Hepatocyte (in vitro differentiated cells): Measurements from ENCODE around the gene ACACA. TPM values are rescaled to one million over a fixed set of nuclear protein-coding genes. Genes with fewer than 3 reads are reported as not detected.

ENCODE experiments used
- DNase-seq: peaks from one replicate; pipeline ENCODE4 v3.0.0-alpha.2; 2016; ENCODE audit warnings: low spot score
- H2AFZ ChIP-seq: fragments of 200-600 bp; sonication (generic); 2 replicates; pipeline ENCODE4 v1.6.0; 2016; ENCODE audit warnings: antibody characterized with exemption, mild to moderate bottlenecking
- H3K27ac ChIP-seq: fragments of 200-600 bp; sonication (generic); 2 replicates; pipeline ENCODE4 v1.5.1; 2016; ENCODE audit warnings: mild to moderate bottlenecking
- H3K27me3 ChIP-seq: fragments of 200-600 bp; sonication (generic); 2 replicates; pipeline ENCODE4 v1.6.1; 2016
- H3K36me3 ChIP-seq: fragments of 200-600 bp; sonication (generic); replicated peaks from 2 replicates; pipeline ENCODE4 v1.5.1; 2016; ENCODE audit warnings: low read depth; ENCODE audit not compliant: insufficient read depth
- H3K4me1 ChIP-seq: fragments of 200-600 bp; sonication (generic); 2 replicates; pipeline ENCODE4 v1.5.1; 2016; ENCODE audit warnings: mild to moderate bottlenecking, moderate library complexity; ENCODE audit not compliant: insufficient read depth
- H3K4me2 ChIP-seq: fragments of 200-600 bp; sonication (generic); 2 replicates; pipeline ENCODE4 v1.6.0; 2016
- H3K4me3 ChIP-seq: fragments of 200-600 bp; sonication (generic); 2 replicates; pipeline ENCODE4 v1.5.1; 2016; ENCODE audit warnings: mild to moderate bottlenecking
- H3K79me2 ChIP-seq: fragments of 200-600 bp; sonication (generic); 2 replicates; pipeline ENCODE4 v1.6.0; 2017; ENCODE audit warnings: mild to moderate bottlenecking
- H3K9me2 ChIP-seq: fragments of 200-600 bp; sonication (generic); replicated peaks from 2 replicates; pipeline ENCODE4 v1.6.0; 2017; ENCODE audit warnings: mild to moderate bottlenecking; ENCODE audit not compliant: insufficient read depth
- H3K9me3 ChIP-seq: fragments of 200-600 bp; sonication (generic); 2 replicates; pipeline ENCODE4 v1.5.1; 2016; ENCODE audit warnings: low read depth, mild to moderate bottlenecking
- H4K20me1 ChIP-seq: fragments of 200-600 bp; sonication (generic); 2 replicates; pipeline ENCODE4 v1.6.0; 2016; ENCODE audit warnings: mild to moderate bottlenecking; ENCODE audit not compliant: insufficient read depth, poor library complexity, severe bottlenecking
- EZH2 ChIP-seq: fragments of 200-600 bp; sonication (generic); IDR thresholded peaks from 2 replicates; pipeline ENCODE4 v1.6.1; 2016; ENCODE audit warnings: antibody characterized with exemption, mild to moderate bottlenecking, borderline replicate concordance
- EZH2phosphoT487 ChIP-seq: fragments of 200-600 bp; sonication (generic); IDR thresholded peaks from one replicate; pipeline ENCODE4 v1.6.1; 2018; ENCODE audit warnings: antibody characterized with exemption, mild to moderate bottlenecking, low read depth, moderate library complexity; ENCODE audit not compliant: unreplicated experiment, severe bottlenecking
- WGBS: methylation state at CpG from one replicate; pipeline ENCODE4 v1.1.6; 2016; ENCODE audit warnings: low lambda C conversion rate; ENCODE audit errors: missing lambda C conversion rate; 5-methylcytosine and 5-hydroxymethylcytosine counted together
- polyA plus RNA-seq: library from polyadenylated mRNA; unstranded; fragments of >200 nt; fragmentation: Nextera tagmentation; extraction: Ambion mirVana; gene quantifications from 2 replicates; pipeline ENCODE4 v1.2.1, GENCODE V29; 2016
- total RNA-seq: library from RNA; depleted of rRNA; stranded (reverse); fragments of >200 nt; gene quantifications from 2 replicates; pipeline ENCODE4 v1.2.3, GENCODE V29; 2014
- TF ChIP-seq, protein P1 (sequence below): fragments of 200-600 bp; sonication (generic); IDR thresholded peaks from 2 replicates; pipeline ENCODE4 v1.5.1; 2016; ENCODE audit warnings: antibody characterized with exemption, mild to moderate bottlenecking; ENCODE audit not compliant: poor library complexity

ACACA gene
- total and polyA plus RNA-seq, 2 experiments from 2014 or later: 37.4 to 53.8 TPM

DNA sequence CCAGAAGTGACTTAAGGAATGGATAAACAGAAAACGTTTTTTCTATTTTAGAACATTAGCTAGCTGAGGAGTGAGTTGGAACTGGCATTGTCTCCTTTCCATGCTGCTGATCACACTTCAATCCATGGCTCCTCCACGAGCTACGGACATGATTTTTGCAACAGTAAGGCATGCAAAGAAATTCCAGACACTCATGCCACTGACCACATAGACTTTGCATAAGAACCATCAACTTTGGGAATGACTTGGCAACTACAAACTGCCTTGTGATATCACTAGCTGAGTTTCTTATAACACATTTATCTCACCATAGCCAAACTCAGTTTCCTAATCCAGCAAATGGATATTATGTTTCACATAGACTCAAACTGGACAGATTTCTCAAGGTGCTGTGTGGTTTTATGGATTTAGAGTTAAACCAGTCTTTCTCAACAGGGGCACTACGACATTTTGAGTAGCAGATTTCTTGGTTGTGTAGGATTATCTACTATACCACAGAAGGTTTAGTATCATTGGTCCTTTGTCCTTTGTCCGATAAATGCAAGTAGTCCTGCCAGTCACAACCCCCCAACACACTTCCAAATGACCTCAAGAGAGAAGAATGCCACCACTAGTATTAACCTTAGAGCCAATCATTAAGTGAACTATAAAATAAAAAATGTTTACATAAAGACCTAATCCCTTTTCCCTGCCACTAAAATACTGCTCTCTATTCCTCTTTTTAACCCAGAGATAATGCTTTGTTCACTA is 79.1 kb downstream of the ACACA start:
- H3K79me2 ChIP-seq: peaks cover 19% of the 10 kb centered on the region
- H2AFZ ChIP-seq: no peak overlapping the region
- no peaks in the 10 kb centered on the region for H4K20me1 ChIP-seq
- no peaks in the 10 kb centered on the region for H3K9me2 ChIP-seq
- H3K4me3 ChIP-seq: no peak overlapping the region
- no peaks in the 10 kb centered on the region for H3K9me3 ChIP-seq
- peaks cover 7% of the 10 kb centered on the region for H3K4me1 ChIP-seq
- H3K4me2 ChIP-seq: no peak overlapping the region
- no peaks in the 10 kb centered on the region for H3K36me3 ChIP-seq
- no peaks in the 10 kb centered on the region for H3K27me3 ChIP-seq
- H3K27ac ChIP-seq: no peak overlapping the region
- no peak for DNase-seq
- WGBS: 74% methylated on average over 5 of the region's 5 CpGs
- no peak for TF ChIP-seq EZH2phosphoT487
- TF ChIP-seq, protein P1, sequence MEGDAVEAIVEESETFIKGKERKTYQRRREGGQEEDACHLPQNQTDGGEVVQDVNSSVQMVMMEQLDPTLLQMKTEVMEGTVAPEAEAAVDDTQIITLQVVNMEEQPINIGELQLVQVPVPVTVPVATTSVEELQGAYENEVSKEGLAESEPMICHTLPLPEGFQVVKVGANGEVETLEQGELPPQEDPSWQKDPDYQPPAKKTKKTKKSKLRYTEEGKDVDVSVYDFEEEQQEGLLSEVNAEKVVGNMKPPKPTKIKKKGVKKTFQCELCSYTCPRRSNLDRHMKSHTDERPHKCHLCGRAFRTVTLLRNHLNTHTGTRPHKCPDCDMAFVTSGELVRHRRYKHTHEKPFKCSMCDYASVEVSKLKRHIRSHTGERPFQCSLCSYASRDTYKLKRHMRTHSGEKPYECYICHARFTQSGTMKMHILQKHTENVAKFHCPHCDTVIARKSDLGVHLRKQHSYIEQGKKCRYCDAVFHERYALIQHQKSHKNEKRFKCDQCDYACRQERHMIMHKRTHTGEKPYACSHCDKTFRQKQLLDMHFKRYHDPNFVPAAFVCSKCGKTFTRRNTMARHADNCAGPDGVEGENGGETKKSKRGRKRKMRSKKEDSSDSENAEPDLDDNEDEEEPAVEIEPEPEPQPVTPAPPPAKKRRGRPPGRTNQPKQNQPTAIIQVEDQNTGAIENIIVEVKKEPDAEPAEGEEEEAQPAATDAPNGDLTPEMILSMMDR: no peak
- no peak for TF ChIP-seq EZH2

DNA sequence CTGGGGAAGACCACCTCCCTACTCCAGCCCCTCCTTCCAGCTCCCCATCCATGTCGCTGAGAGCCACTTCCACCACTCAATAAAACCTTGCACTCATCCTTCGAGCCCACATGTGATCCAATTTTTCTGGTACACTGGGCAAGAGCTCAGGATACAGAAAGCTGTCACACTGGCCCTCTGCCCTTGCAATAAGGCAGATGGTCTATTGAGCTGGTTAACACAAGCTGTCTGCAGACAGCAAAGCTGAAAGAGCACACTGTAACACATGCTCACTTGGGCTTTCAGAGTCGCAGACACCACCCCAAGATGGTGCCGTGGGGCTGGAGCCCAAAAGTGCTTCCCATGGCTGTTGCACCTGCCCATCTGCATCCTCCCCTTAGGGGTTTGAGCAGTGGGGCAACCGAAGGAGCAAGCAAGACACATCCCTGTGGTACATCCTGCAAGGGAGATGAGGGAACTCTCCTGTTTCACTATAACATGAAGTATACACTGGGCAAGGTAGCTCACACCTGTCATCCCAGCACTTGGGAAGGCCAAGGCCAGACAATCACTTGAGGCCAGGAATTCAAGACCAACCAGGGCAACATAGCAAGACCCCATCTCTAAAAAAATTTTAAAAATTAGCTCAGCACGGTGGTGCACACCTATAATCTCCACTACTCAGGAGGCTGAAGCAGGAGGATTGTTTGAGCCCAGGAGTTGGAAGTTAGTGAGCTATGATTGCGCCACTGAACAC is 83.6 kb downstream of the ACACA start:
- Histone ChIP-seq H3K4me1 (peaks cover 5% of the 10 kb centered on the region), H2AFZ (no peak overlapping the region), H3K36me3 (no peaks in the 10 kb centered on the region), H3K4me3 (no peak overlapping the region), H4K20me1 (no peaks in the 10 kb centered on the region), H3K27me3 (no peaks in the 10 kb centered on the region), H3K9me2 (no peaks in the 10 kb centered on the region), H3K79me2 (peaks cover 19% of the 10 kb centered on the region), H3K27ac (no peak overlapping the region), H3K9me3 (no peaks in the 10 kb centered on the region), H3K4me2 (no peak overlapping the region)
- WGBS: 92% methylated on average over 7 of the region's 7 CpGs
- TF ChIP-seq EZH2phosphoT487 (no peak), EZH2 (no peak)
- TF ChIP-seq, protein P1: no peak
- no peak for DNase-seq

DNA sequence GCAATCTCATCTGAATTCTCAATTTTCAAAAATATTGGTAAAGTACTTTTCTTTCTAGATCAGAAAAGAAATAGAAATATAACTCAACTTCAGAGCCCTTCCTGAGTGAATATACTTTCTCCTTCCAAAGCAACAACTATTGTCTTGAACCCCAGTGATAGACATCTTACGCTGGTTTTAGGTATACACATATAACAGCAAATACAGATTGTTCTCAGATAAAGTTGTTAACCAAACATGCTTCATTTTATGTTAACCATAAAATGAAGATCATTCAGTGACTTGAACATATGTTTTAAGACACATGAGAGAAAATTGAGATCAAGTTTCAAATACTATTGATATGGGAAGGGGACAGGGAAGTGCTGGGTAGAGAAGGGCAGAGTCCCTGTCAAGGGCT is 84.5 kb downstream of the ACACA start:
- Histone ChIP-seq H3K27me3 (no peaks in the 10 kb centered on the region), H3K9me3 (no peaks in the 10 kb centered on the region), H3K4me3 (no peak overlapping the region), H3K4me1 (no peaks in the 10 kb centered on the region), H4K20me1 (no peaks in the 10 kb centered on the region), H3K36me3 (no peaks in the 10 kb centered on the region), H3K27ac (no peak overlapping the region), H3K79me2 (peaks cover 19% of the 10 kb centered on the region), H3K9me2 (no peaks in the 10 kb centered on the region), H2AFZ (no peak overlapping the region), H3K4me2 (no peak overlapping the region)
- WGBS: 100% methylated on average over 1 of the region's 1 CpG
- DNase-seq: no peak
- TF ChIP-seq, protein P1: no peak
- TF ChIP-seq EZH2phosphoT487 (no peak), EZH2 (no peak)
